GM18868 (cell line): Measurements from ENCODE around the gene ARHGEF7.

Source experiments
- ATAC-seq: cut with Tn5 transposase; IDR thresholded peaks from one replicate; pipeline ENCODE4 v1.9.1; 2021; ENCODE audit warnings: mild to moderate bottlenecking, moderate library complexity; ENCODE audit not compliant: unreplicated experiment

Gene ARHGEF7

GRCh38 chr13:111166882-111167675 lies 52.0 kb downstream of the ARHGEF7 start:
- ATAC-seq, result peak; percentile 65

- ATAC-seq, result no peak
Measured at GRCh38 chr13:111168107-111168506, 53.0 kb downstream of the ARHGEF7 start.

GRCh38 chr13:111171112-111171511 lies 56.0 kb downstream of the ARHGEF7 start:
- no peak for ATAC-seq

- ATAC-seq, result no peak
Measured at GRCh38 chr13:111171629-111172028, 56.5 kb downstream of the ARHGEF7 start.

GRCh38 chr13:111174377-111175114 lies 59.4 kb downstream of the ARHGEF7 start:
- ATAC-seq, result no peak

- ATAC-seq, result no peak
Measured at GRCh38 chr13:111175372-111175771, 60.3 kb downstream of the ARHGEF7 start.

GRCh38 chr13:111175935-111176334 lies 60.8 kb downstream of the ARHGEF7 start:
- ATAC-seq, result no peak

- ATAC-seq, result no peak
Measured at GRCh38 chr13:111176421-111176820, 61.3 kb downstream of the ARHGEF7 start.

GRCh38 chr13:111177081-111177711 lies 62.1 kb downstream of the ARHGEF7 start:
- ATAC-seq, result peak; percentile 70

- no peak for ATAC-seq
Measured at GRCh38 chr13:111177921-111178320, 62.8 kb downstream of the ARHGEF7 start.

- ATAC-seq, result no peak
Measured at GRCh38 chr13:111178402-111178801, 63.3 kb downstream of the ARHGEF7 start.

GRCh38 chr13:111179908-111180760 lies 65.0 kb downstream of the ARHGEF7 start:
- no peak for ATAC-seq

GRCh38 chr13:111181977-111182376 lies 66.9 kb downstream of the ARHGEF7 start:
- no peak for ATAC-seq

GRCh38 chr13:111183087-111183645 lies 68.1 kb downstream of the ARHGEF7 start:
- ATAC-seq, result no peak

GRCh38 chr13:111183959-111184358 lies 68.8 kb downstream of the ARHGEF7 start:
- no peak for ATAC-seq

GRCh38 chr13:111184458-111185401 lies 69.6 kb downstream of the ARHGEF7 start:
- ATAC-seq, result peak; percentile 81

- peak; percentile 24 for ATAC-seq
Measured at GRCh38 chr13:111186305-111186935, 71.3 kb downstream of the ARHGEF7 start.

- no peak for ATAC-seq
Measured at GRCh38 chr13:111187960-111188541, 72.9 kb downstream of the ARHGEF7 start.
